ENCODE data around the gene CAPN15. TPM values are rescaled to one million over a fixed set of nuclear protein-coding genes. Genes with fewer than 3 reads are reported as not detected.

Gene CAPN15
- total RNA-seq, 1 donor from 2014 or later: 39.9 TPM

GRCh38 chr16:496097-496886 lies 31.2 kb upstream of the CAPN15 start:
- Mint-ChIP-seq H3K4me1 (ENCODE audit: unreplicated experiment) (peaks cover 8% of the 10 kb centered on the region), H3K27me3 (ENCODE audit: unreplicated experiment) (no peaks in the 10 kb centered on the region), H3K4me3 (ENCODE audit: unreplicated experiment) (no peak overlapping the region), H3K27ac (ENCODE audit: unreplicated experiment) (no peak overlapping the region), H3K36me3 (ENCODE audit: unreplicated experiment) (peaks cover 19% of the 10 kb centered on the region), H3K9me3 (ENCODE audit: unreplicated experiment) (no peaks in the 10 kb centered on the region)
- no peak for TF ChIP-seq CTCF (IDR thresholded peaks at IDR 0.05)
- DNase-seq (ENCODE audit: extremely low spot score, unreplicated experiment): no peak

GRCh38 chr16:497258-497657 lies 30.3 kb upstream of the CAPN15 start:
- no peak for DNase-seq (ENCODE audit: extremely low spot score, unreplicated experiment)
- no peaks in the 10 kb centered on the region for H3K27me3 Mint-ChIP-seq (ENCODE audit: unreplicated experiment)
- TF ChIP-seq CTCF (IDR thresholded peaks at IDR 0.05): no peak
- H3K36me3 Mint-ChIP-seq (ENCODE audit: unreplicated experiment): peaks cover 15% of the 10 kb centered on the region
- H3K27ac Mint-ChIP-seq (ENCODE audit: unreplicated experiment): no peak overlapping the region
- no peak overlapping the region for H3K4me3 Mint-ChIP-seq (ENCODE audit: unreplicated experiment)
- H3K9me3 Mint-ChIP-seq (ENCODE audit: unreplicated experiment): no peaks in the 10 kb centered on the region
- peaks cover 3% of the 10 kb centered on the region for H3K4me1 Mint-ChIP-seq (ENCODE audit: unreplicated experiment)

GRCh38 chr16:499924-500323 lies 27.6 kb upstream of the CAPN15 start:
- no peak for DNase-seq (ENCODE audit: extremely low spot score, unreplicated experiment)
- no peak overlapping the region for H3K27ac Mint-ChIP-seq (ENCODE audit: unreplicated experiment)
- no peaks in the 10 kb centered on the region for H3K27me3 Mint-ChIP-seq (ENCODE audit: unreplicated experiment)
- H3K9me3 Mint-ChIP-seq (ENCODE audit: unreplicated experiment): no peaks in the 10 kb centered on the region
- no peak for TF ChIP-seq CTCF (IDR thresholded peaks at IDR 0.05)
- H3K4me1 Mint-ChIP-seq (ENCODE audit: unreplicated experiment): peaks cover 3% of the 10 kb centered on the region
- H3K4me3 Mint-ChIP-seq (ENCODE audit: unreplicated experiment): no peak overlapping the region
- H3K36me3 Mint-ChIP-seq (ENCODE audit: unreplicated experiment): peaks cover 16% of the 10 kb centered on the region

GRCh38 chr16:500709-501108 lies 26.8 kb upstream of the CAPN15 start:
- Mint-ChIP-seq H3K27me3 (ENCODE audit: unreplicated experiment) (no peaks in the 10 kb centered on the region), H3K27ac (ENCODE audit: unreplicated experiment) (no peak overlapping the region), H3K4me1 (ENCODE audit: unreplicated experiment) (peaks cover 3% of the 10 kb centered on the region), H3K9me3 (ENCODE audit: unreplicated experiment) (no peaks in the 10 kb centered on the region), H3K36me3 (ENCODE audit: unreplicated experiment) (peaks cover 18% of the 10 kb centered on the region), H3K4me3 (ENCODE audit: unreplicated experiment) (no peak overlapping the region)
- no peak for TF ChIP-seq CTCF (IDR thresholded peaks at IDR 0.05)
- DNase-seq (ENCODE audit: extremely low spot score, unreplicated experiment): no peak

GRCh38 chr16:502179-502943 lies 25.2 kb upstream of the CAPN15 start:
- peaks cover 3% of the 10 kb centered on the region for H3K4me1 Mint-ChIP-seq (ENCODE audit: unreplicated experiment)

More at GRCh38 chr16:502179-502943, 25.2 kb upstream of the CAPN15 start:
- no peaks in the 10 kb centered on the region for H3K27me3 Mint-ChIP-seq (ENCODE audit: unreplicated experiment)
- H3K36me3 Mint-ChIP-seq (ENCODE audit: unreplicated experiment): peaks cover 15% of the 10 kb centered on the region
- DNase-seq (ENCODE audit: extremely low spot score, unreplicated experiment): no peak
- H3K9me3 Mint-ChIP-seq (ENCODE audit: unreplicated experiment): no peaks in the 10 kb centered on the region
- H3K4me3 Mint-ChIP-seq (ENCODE audit: unreplicated experiment): no peak overlapping the region
- no peak for TF ChIP-seq CTCF (IDR thresholded peaks at IDR 0.05)
- no peak overlapping the region for H3K27ac Mint-ChIP-seq (ENCODE audit: unreplicated experiment)
